T47D (cell line): ENCODE data around the gene GOLGA5.

Experiments
- DNase-seq, 2 experiments: peaks; one replicate each; pipeline versions ENCODE4 v3.0.0 to v3.0.0-alpha.2; 2011 to 2012; ENCODE audit warnings: low read depth in 1 of 2, low spot score in 1 of 2
- JUND ChIP-seq: IDR thresholded peaks from 2 replicates; pipeline ENCODE4 v1.6.1; 2012; ENCODE audit warnings: low read depth
- in situ Hi-C: cut with HindIII; loops from 2 replicates; pipeline ENCODE4 v1.10.0; 2016; ENCODE audit warnings: low sequenced_read_pairs, low pct_unique_long_range_greater_than_20kb

Gene GOLGA5

GRCh38 chr14:92785667-92786426 lies 8.3 kb upstream of the GOLGA5 start:
- no peak for TF ChIP-seq JUND
- in situ Hi-C loops, result no loop called here
- DNase-seq, result no peak

- in situ Hi-C loops, result no loop called here
- no peak for TF ChIP-seq JUND
- no peak for DNase-seq
These were observed 7.7 kb upstream of the GOLGA5 start for GRCh38 chr14:92786427-92786756.

- no peak for TF ChIP-seq JUND
- in situ Hi-C loops, result no loop called here
- DNase-seq, result no peak
These were observed 6.6 kb upstream of the GOLGA5 start for GRCh38 chr14:92787554-92787953.

GRCh38 chr14:92789457-92790089 lies 4.5 kb upstream of the GOLGA5 start:
- in situ Hi-C loops, result no loop called here
- TF ChIP-seq JUND, result no peak

GRCh38 chr14:92792885-92793284 lies 1.2 kb upstream of the GOLGA5 start:
- no peak for TF ChIP-seq JUND
- DNase-seq, result peak in 1 of 2 experiments; percentile 57
- in situ Hi-C loops, result no loop called here

More at GRCh38 chr14:92789457-92790089, 4.5 kb upstream of the GOLGA5 start:
- no peak for DNase-seq

- no peak for TF ChIP-seq JUND
- in situ Hi-C loops, result no loop called here
- peak in 1 of 2 experiments; percentile 16 for DNase-seq
These were observed 439 bp downstream of the GOLGA5 start for GRCh38 chr14:92794547-92794941.

- no peak for TF ChIP-seq JUND
- in situ Hi-C loops, result no loop called here
- no peak for DNase-seq
These were observed 856 bp downstream of the GOLGA5 start for GRCh38 chr14:92794961-92795360.

- no peak for TF ChIP-seq JUND
- in situ Hi-C loops, result no loop called here
- DNase-seq, result no peak
These were observed 4.0 kb downstream of the GOLGA5 start for GRCh38 chr14:92797935-92798653.

GRCh38 chr14:92798811-92799210 lies 4.7 kb downstream of the GOLGA5 start:
- in situ Hi-C loops, result no loop called here
- no peak for TF ChIP-seq JUND
- no peak for DNase-seq

GRCh38 chr14:92800012-92800411 lies 5.9 kb downstream of the GOLGA5 start:
- in situ Hi-C loops, result no loop called here

GRCh38 chr14:92800525-92800924 lies 6.4 kb downstream of the GOLGA5 start:
- TF ChIP-seq JUND, result no peak
- in situ Hi-C loops, result no loop called here
- no peak for DNase-seq

More at GRCh38 chr14:92800012-92800411, 5.9 kb downstream of the GOLGA5 start:
- no peak for TF ChIP-seq JUND
- no peak for DNase-seq

GRCh38 chr14:92801917-92802316 lies 7.8 kb downstream of the GOLGA5 start:
- in situ Hi-C loops, result no loop called here
- DNase-seq, result no peak
- TF ChIP-seq JUND, result no peak

- DNase-seq, result no peak
- no peak for TF ChIP-seq JUND
- in situ Hi-C loops, result no loop called here
These were observed 8.6 kb downstream of the GOLGA5 start for GRCh38 chr14:92802678-92803077.

GRCh38 chr14:92813201-92813600 lies 19.1 kb downstream of the GOLGA5 start:
- TF ChIP-seq JUND, result no peak
- DNase-seq, result no peak
- in situ Hi-C loops, result no loop called here
